Left cardiac atrium (tissue), 4 donors: Measurements from ENCODE around the gene LRP1B. TPM values are rescaled to one million over a fixed set of nuclear protein-coding genes. Genes with fewer than 3 reads are reported as not detected.
A peak's percentile ranks its signal among the peaks of the same experiment; 100 is the strongest.

Source experiments
- ATAC-seq, 2 donors: fragments of 200-7000 bp; cut with Tn5 transposase; one replicate each; pipeline ENCODE4 v1.9.1; 2020; ENCODE audit warnings: mild to moderate bottlenecking in 2 of 2, moderate library complexity in 2 of 2
- DNase-seq: peaks from one replicate; pipeline ENCODE4 v3.0.0-alpha.2; 2020
- intact Hi-C, 2 donors: fragments of 100-400 bp; cut with DNase I; formaldehyde crosslinking; loops; one replicate each; pipeline versions ENCODE4 v1.14.1 to v1.15.1; 2022 to 2023
- long read RNA-seq: library from polyadenylated mRNA; unstranded; transcript quantifications from one replicate; pipeline ENCODE4 v2.0.0, GENCODE V29; 2021
- total RNA-seq, 2 donors: library from RNA; stranded (reverse); fragmentation: NEBNext Ultra II Directional; extraction: Animal tissue kit (Norgen Biotek cat#: 25700); gene quantifications; one replicate each; pipeline ENCODE4 v1.2.1, GENCODE V29; 2021
- donor health status: DM: no; HTN: yes; CAD: no.
- donor health status: DM: no; HTN: yes; CAD: no; lungs with severe emphysema.
- donor health status: DM: yes; HTN: yes; CAD: no.
- donor health status: Dilated cardiomyopathy.

The LRP1B gene
- total RNA-seq = 1 to 10 TPM; 1.2 TPM
- long read RNA-seq = 0 reads

- peak; percentile 22 for DNase-seq
- intact Hi-C loops = no loop called here
- ATAC-seq = peak; percentile 66 to 81
Observed at GRCh38 chr2:142131010-142131669, at the start of gene LRP1B. Gene LRP1B (minus strand): TSS chr2:142131016. CDS start chr2:142130729, 287 bp downstream.

- intact Hi-C loops = no loop called here
- DNase-seq (no peak), ATAC-seq (no peak)
Observed at GRCh38 chr2:142179686-142180085, 48.9 kb upstream of the LRP1B start.

- DNase-seq (no peak), ATAC-seq (no peak)
- intact Hi-C loops = no loop called here
Observed at GRCh38 chr2:142178604-142179003, 47.8 kb upstream of the LRP1B start.

GRCh38 chr2:142176941-142177340 is 46.1 kb upstream of the LRP1B start:
- DNase-seq = no peak
- ATAC-seq = no peak
- intact Hi-C loops = no loop called here

GRCh38 chr2:142175813-142176338 is 45.1 kb upstream of the LRP1B start:
- ATAC-seq (no peak), DNase-seq (no peak)
- intact Hi-C loops = no loop called here

GRCh38 chr2:142174176-142174575 is 43.4 kb upstream of the LRP1B start:
- DNase-seq = no peak
- intact Hi-C loops = no loop called here
- ATAC-seq = no peak

GRCh38 chr2:142170847-142171246 is 40.0 kb upstream of the LRP1B start:
- ATAC-seq = peak; percentile 59 to 90
- intact Hi-C loops = no loop called here
- peak; percentile 63 for DNase-seq

GRCh38 chr2:142165790-142166189 is 35.0 kb upstream of the LRP1B start:
- no peak for DNase-seq
- intact Hi-C loops = loop anchor here in 1 of 2 donors (5.0 to 10.0 kb wide), 2 partner anchors 419 to 437 kb away; no protein-coding TSS in a partner anchor
- ATAC-seq = peak in 1 of 2 donors; percentile 67

- ATAC-seq (no peak), DNase-seq (no peak)
- intact Hi-C loops = no loop called here
Observed at GRCh38 chr2:142153601-142154000, 22.8 kb upstream of the LRP1B start.

- ATAC-seq (no peak), DNase-seq (no peak)
- intact Hi-C loops = no loop called here
Observed at GRCh38 chr2:142150453-142150852, 19.6 kb upstream of the LRP1B start.

GRCh38 chr2:142144547-142144946 is 13.7 kb upstream of the LRP1B start:
- ATAC-seq (no peak), DNase-seq (no peak)
- intact Hi-C loops = no loop called here

- intact Hi-C loops = no loop called here
- ATAC-seq = no peak
- no peak for DNase-seq
Observed at GRCh38 chr2:142142595-142142994, 11.8 kb upstream of the LRP1B start.

GRCh38 chr2:142140434-142140845 is 9.6 kb upstream of the LRP1B start:
- no peak for ATAC-seq
- intact Hi-C loops = no loop called here

GRCh38 chr2:142139384-142139783 is 8.6 kb upstream of the LRP1B start:
- DNase-seq (no peak), ATAC-seq (no peak)
- intact Hi-C loops = no loop called here

More at GRCh38 chr2:142140434-142140845, 9.6 kb upstream of the LRP1B start:
- no peak for DNase-seq

- intact Hi-C loops = no loop called here
- ATAC-seq = no peak
- no peak for DNase-seq
Observed at GRCh38 chr2:142136571-142136970, 5.8 kb upstream of the LRP1B start.

- no peak for DNase-seq
- intact Hi-C loops = no loop called here
- ATAC-seq = no peak
Observed at GRCh38 chr2:142134911-142135310, 4.1 kb upstream of the LRP1B start.

- ATAC-seq (peak; percentile 70 to 85), DNase-seq (peak; percentile 59)
- intact Hi-C loops = no loop called here
Observed at GRCh38 chr2:142130111-142131009, 456 bp downstream of the LRP1B start.

- intact Hi-C loops = no loop called here
Observed at GRCh38 chr2:142128105-142128504, 2.7 kb downstream of the LRP1B start.

GRCh38 chr2:142127248-142127647 is 3.6 kb downstream of the LRP1B start:
- no peak for ATAC-seq
- intact Hi-C loops = no loop called here
- no peak for DNase-seq

More at GRCh38 chr2:142128105-142128504, 2.7 kb downstream of the LRP1B start:
- DNase-seq (no peak), ATAC-seq (no peak)

- DNase-seq (no peak), ATAC-seq (no peak)
- intact Hi-C loops = no loop called here
Observed at GRCh38 chr2:142124706-142125105, 6.1 kb downstream of the LRP1B start.
